ENCODE measurements around the gene SELENBP1.

GRCh38 chr1:151418081-151418480 lies 45.6 kb upstream of the SELENBP1 start:
- TF ChIP-seq CTCF (conservative IDR thresholded peaks at IDR 0.05; ENCODE audit: low read depth, low read length) (no peak), EZH2phosphoT487 (IDR thresholded peaks at IDR 0.05; ENCODE audit: borderline replicate concordance, low read length) (no peak)
